Progenitor cell of endocrine pancreas (in vitro differentiated cells): ENCODE results near the gene MTCL1. TPM values are rescaled to one million over a fixed set of nuclear protein-coding genes. Genes with fewer than 3 reads are reported as not detected.

Experiments
- DNase-seq: peaks from one replicate; pipeline ENCODE4 v3.0.0; 2021; ENCODE audit warnings: low spot score; ENCODE audit not compliant: unreplicated experiment
- H3K27ac Mint-ChIP-seq: 2 replicates; pipeline ENCODE4 v1.8.0; 2021; ENCODE audit warnings: mild to moderate bottlenecking, moderate library complexity, mixed read lengths
- H3K27me3 Mint-ChIP-seq: 2 replicates; pipeline ENCODE4 v1.8.0; 2021; ENCODE audit warnings: mixed read lengths
- H3K36me3 Mint-ChIP-seq: 2 replicates; pipeline ENCODE4 v1.8.0; 2022; ENCODE audit warnings: mixed read lengths; ENCODE audit not compliant: insufficient read depth
- H3K4me1 Mint-ChIP-seq: 2 replicates; pipeline ENCODE4 v1.8.0; 2021; ENCODE audit warnings: low read depth, mixed read lengths
- H3K4me3 Mint-ChIP-seq: 2 replicates; pipeline ENCODE4 v1.8.0; 2021; ENCODE audit warnings: low read depth, mild to moderate bottlenecking, moderate library complexity, mixed read lengths
- H3K9me3 Mint-ChIP-seq: 2 replicates; pipeline ENCODE4 v1.8.0; 2021; ENCODE audit warnings: low read depth, mixed read lengths
- CTCF ChIP-seq: fragments of 200-600 bp; sonication (generic); IDR thresholded peaks from one replicate; pipeline ENCODE4 v1.5.0; 2021; ENCODE audit warnings: antibody characterized with exemption, mild to moderate bottlenecking; ENCODE audit not compliant: unreplicated experiment
- total RNA-seq: library from RNA; stranded (reverse); gene quantifications from 2 replicates; pipeline ENCODE4 v1.2.1, GENCODE V29; 2021

MTCL1 gene
- total RNA-seq, 1 donor from 2014 or later: 81.5 TPM

- DNase-seq: no peak
- H3K4me3 Mint-ChIP-seq: no peak overlapping the region
- TF ChIP-seq CTCF: no peak
- H3K9me3 Mint-ChIP-seq: no peaks in the 10 kb centered on the region
- no peaks in the 10 kb centered on the region for H3K36me3 Mint-ChIP-seq
- H3K27me3 Mint-ChIP-seq: peaks cover 4% of the 10 kb centered on the region
- H3K27ac Mint-ChIP-seq: no peak overlapping the region
- H3K4me1 Mint-ChIP-seq: no peaks in the 10 kb centered on the region
Observed at GRCh38 chr18:8681196-8681595, 24.2 kb upstream of the MTCL1 start.

- Mint-ChIP-seq H3K27me3 (peaks cover 8% of the 10 kb centered on the region), H3K36me3 (no peaks in the 10 kb centered on the region), H3K4me1 (no peaks in the 10 kb centered on the region), H3K27ac (no peak overlapping the region), H3K9me3 (no peaks in the 10 kb centered on the region), H3K4me3 (no peak overlapping the region)
- DNase-seq: no peak
- TF ChIP-seq CTCF: no peak
Observed at GRCh38 chr18:8684577-8684976, 20.8 kb upstream of the MTCL1 start.

- Mint-ChIP-seq H3K9me3 (no peaks in the 10 kb centered on the region), H3K4me1 (no peaks in the 10 kb centered on the region), H3K27ac (peak overlapping the region; percentile 79), H3K36me3 (no peaks in the 10 kb centered on the region), H3K27me3 (peaks cover 11% of the 10 kb centered on the region), H3K4me3 (no peak overlapping the region)
- no peak for DNase-seq
- no peak for TF ChIP-seq CTCF
Observed at GRCh38 chr18:8685141-8685913, 20.0 kb upstream of the MTCL1 start.

- no peak for DNase-seq
- Mint-ChIP-seq H3K27ac (peak overlapping the region; percentile 24), H3K27me3 (peaks cover 11% of the 10 kb centered on the region), H3K9me3 (no peaks in the 10 kb centered on the region), H3K4me1 (no peaks in the 10 kb centered on the region), H3K4me3 (no peak overlapping the region), H3K36me3 (no peaks in the 10 kb centered on the region)
- no peak for TF ChIP-seq CTCF
Observed at GRCh38 chr18:8685914-8686216, 19.5 kb upstream of the MTCL1 start.

- TF ChIP-seq CTCF: no peak
- no peak overlapping the region for H3K27ac Mint-ChIP-seq
- H3K36me3 Mint-ChIP-seq: no peaks in the 10 kb centered on the region
- no peaks in the 10 kb centered on the region for H3K9me3 Mint-ChIP-seq
- H3K27me3 Mint-ChIP-seq: peaks cover 11% of the 10 kb centered on the region
- H3K4me1 Mint-ChIP-seq: no peaks in the 10 kb centered on the region
- no peak for DNase-seq
- H3K4me3 Mint-ChIP-seq: no peak overlapping the region
Observed at GRCh38 chr18:8686611-8687010, 18.7 kb upstream of the MTCL1 start.
